Measurements from ENCODE around the gene RBM17.
"Not testable (repeated sequence)": the region's sequence is repeated elsewhere in the genome, so short reads cannot be mapped to it uniquely, and the experiment has no call there.

The RBM17 gene

GRCh38 chr10:6148908-6149307 lies 60.1 kb downstream of the RBM17 start:
- Mint-ChIP-seq H3K27ac (peak overlapping the region; percentile 4), H3K27me3 (no peaks in the 10 kb centered on the region), H3K9me3 (no peaks in the 10 kb centered on the region), H3K36me3 (ENCODE audit: low read depth) (peaks cover 13% of the 10 kb centered on the region), H3K4me3 (no peak overlapping the region), H3K4me1 (peaks cover 64% of the 10 kb centered on the region)
- ATAC-seq: no peak
- DNase-seq: no peak

DNA sequence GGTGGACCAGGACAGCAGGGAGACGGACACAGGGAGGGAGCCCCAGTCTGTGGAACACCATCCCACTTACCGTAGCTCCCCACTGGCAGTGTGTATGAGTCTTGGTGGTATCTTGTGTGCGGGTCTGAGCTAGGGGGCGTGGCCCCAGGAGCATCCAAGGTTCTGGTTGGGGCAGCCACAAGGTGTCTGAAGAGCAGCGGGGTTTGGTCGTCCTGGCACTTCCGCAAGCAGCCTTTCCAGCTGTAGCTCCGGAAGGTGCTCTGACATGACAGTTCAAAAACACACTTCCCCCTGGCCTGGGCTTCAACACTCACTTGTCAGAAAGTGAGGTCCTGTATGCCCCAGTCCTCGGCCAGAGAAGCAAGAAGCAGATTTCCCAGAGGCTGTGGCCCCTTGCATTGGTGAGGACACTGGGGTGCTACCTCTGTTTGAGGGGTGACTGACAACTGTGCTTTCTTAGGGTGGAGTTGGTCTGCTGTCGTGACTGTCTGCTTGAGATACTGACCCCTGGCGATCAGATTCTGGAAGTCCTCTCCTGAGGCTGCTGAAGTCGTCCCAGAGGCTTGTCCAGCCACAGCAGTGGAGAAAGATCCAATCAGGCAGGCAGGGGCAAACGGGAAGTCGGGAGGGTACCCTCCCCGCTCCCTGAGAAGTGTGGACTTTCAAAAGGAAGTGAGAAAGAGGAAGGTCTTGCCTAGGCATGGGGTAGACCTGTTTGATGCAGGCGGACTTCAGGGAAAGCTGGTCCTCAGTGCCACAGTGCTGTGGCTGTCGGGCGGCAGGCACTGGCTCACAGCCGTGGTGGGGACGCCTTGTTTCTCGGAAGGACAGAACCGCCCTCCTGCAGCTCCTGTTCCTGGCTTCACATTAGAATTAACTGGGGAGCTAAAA lies 62.5 kb downstream of the RBM17 start:
- peaks cover 52% of the 10 kb centered on the region for H3K4me1 Mint-ChIP-seq
- no peaks in the 10 kb centered on the region for H3K27me3 Mint-ChIP-seq
- DNase-seq (peak; percentile 56), ATAC-seq (peak; percentile 71)
- H3K4me3 Mint-ChIP-seq: peak overlapping the region; percentile 16
- H3K9me3 Mint-ChIP-seq: no peaks in the 10 kb centered on the region
- H3K36me3 Mint-ChIP-seq (ENCODE audit: low read depth): peaks cover 15% of the 10 kb centered on the region
- H3K27ac Mint-ChIP-seq: peak overlapping the region; percentile 45

DNA sequence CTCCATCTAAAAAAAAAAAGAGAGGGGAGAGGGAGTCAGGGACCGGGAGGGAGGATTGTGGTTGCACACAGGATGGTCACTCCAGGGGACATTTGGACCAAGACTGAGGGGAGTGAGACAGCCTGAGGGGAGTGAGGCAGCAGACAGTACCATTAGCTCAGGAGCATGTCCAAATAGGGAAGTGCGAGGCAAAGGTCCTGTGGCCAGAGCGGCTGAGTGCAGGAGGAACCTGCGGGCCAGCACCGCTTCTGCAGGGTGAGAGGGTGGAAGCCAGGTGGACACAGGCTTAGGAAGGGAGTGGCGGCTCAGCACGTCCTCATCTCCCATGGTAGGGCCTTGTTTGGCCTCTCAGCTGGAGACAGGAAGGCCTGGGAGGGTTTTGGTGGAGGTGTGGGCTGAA lies 65.0 kb downstream of the RBM17 start:
- ATAC-seq (no peak), DNase-seq (no peak)
- H3K4me1 Mint-ChIP-seq: peaks cover 31% of the 10 kb centered on the region
- H3K9me3 Mint-ChIP-seq: no peaks in the 10 kb centered on the region
- no peak overlapping the region for H3K4me3 Mint-ChIP-seq
- H3K27me3 Mint-ChIP-seq: no peaks in the 10 kb centered on the region
- peaks cover 11% of the 10 kb centered on the region for H3K36me3 Mint-ChIP-seq (ENCODE audit: low read depth)
- no peak overlapping the region for H3K27ac Mint-ChIP-seq

DNA sequence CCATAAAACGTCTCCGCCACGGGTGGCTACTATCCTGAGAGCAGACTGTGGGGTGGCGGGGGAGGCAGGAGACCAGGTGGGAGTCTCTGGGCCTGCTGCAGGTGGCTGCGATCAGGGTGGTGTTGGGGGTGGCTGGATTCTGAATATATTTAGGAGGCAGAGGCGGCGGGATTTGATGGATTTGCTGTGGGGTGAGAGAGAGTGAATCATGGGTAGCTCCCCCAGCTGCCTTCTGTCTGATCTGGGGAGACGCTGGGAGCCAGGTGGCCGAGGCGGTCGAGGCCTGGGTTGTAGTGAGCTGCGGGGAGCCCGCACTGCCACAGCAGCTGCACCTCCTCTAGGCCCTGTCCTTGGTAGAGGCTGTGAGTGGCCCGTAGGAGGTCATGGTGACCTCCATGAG lies 65.7 kb downstream of the RBM17 start:
- Mint-ChIP-seq H3K4me1 (peaks cover 26% of the 10 kb centered on the region), H3K27ac (no peak overlapping the region), H3K4me3 (no peak overlapping the region)

GRCh38 chr10:6158276-6158675 lies 69.4 kb downstream of the RBM17 start:
- H3K27ac Mint-ChIP-seq: no peak overlapping the region
- no peak for ATAC-seq
- DNase-seq: no peak
- no peaks in the 10 kb centered on the region for H3K27me3 Mint-ChIP-seq
- peaks cover 20% of the 10 kb centered on the region for H3K4me1 Mint-ChIP-seq
- peaks cover 3% of the 10 kb centered on the region for H3K36me3 Mint-ChIP-seq (ENCODE audit: low read depth)
- H3K9me3 Mint-ChIP-seq: no peaks in the 10 kb centered on the region
- H3K4me3 Mint-ChIP-seq: no peak overlapping the region

More for the DNA sequence above, 65.7 kb downstream of the RBM17 start:
- H3K27me3 Mint-ChIP-seq: no peaks in the 10 kb centered on the region
- ATAC-seq (no peak), DNase-seq (no peak)
- H3K36me3 Mint-ChIP-seq (ENCODE audit: low read depth): peaks cover 8% of the 10 kb centered on the region
- H3K9me3 Mint-ChIP-seq: no peaks in the 10 kb centered on the region

DNA sequence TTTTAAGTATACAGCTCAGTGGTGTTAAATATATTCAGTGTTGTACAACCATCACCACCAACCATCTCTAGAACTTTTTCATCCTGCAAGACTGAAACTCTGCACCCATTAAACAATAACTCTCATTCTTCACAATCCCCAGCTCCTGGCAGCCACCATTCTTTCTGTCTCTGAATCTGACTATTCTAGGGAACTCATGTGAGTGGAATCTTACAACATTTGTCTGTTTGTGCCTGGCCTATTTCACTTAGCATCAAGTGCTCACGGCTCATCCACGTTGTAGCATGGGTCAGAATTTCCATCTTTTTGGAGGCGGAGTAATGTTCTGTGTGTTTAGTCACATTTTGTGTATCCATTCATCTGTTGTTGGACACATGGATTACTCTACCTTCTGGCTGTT lies 73.1 kb downstream of the RBM17 start:
- Mint-ChIP-seq H3K4me1 (peaks cover 48% of the 10 kb centered on the region), H3K4me3 (no peak overlapping the region), H3K9me3 (no peaks in the 10 kb centered on the region), H3K27me3 (no peaks in the 10 kb centered on the region), H3K27ac (no peak overlapping the region), H3K36me3 (ENCODE audit: low read depth) (peaks cover 22% of the 10 kb centered on the region)
- DNase-seq (no peak), ATAC-seq (no peak)

GRCh38 chr10:6162589-6163356 lies 73.9 kb downstream of the RBM17 start:
- Mint-ChIP-seq H3K27ac (peak overlapping the region; percentile 73), H3K4me1 (peaks cover 52% of the 10 kb centered on the region), H3K36me3 (ENCODE audit: low read depth) (peaks cover 29% of the 10 kb centered on the region), H3K9me3 (no peaks in the 10 kb centered on the region), H3K4me3 (peak overlapping the region; percentile 16), H3K27me3 (no peaks in the 10 kb centered on the region)
- DNase-seq (no peak), ATAC-seq (no peak)

DNA sequence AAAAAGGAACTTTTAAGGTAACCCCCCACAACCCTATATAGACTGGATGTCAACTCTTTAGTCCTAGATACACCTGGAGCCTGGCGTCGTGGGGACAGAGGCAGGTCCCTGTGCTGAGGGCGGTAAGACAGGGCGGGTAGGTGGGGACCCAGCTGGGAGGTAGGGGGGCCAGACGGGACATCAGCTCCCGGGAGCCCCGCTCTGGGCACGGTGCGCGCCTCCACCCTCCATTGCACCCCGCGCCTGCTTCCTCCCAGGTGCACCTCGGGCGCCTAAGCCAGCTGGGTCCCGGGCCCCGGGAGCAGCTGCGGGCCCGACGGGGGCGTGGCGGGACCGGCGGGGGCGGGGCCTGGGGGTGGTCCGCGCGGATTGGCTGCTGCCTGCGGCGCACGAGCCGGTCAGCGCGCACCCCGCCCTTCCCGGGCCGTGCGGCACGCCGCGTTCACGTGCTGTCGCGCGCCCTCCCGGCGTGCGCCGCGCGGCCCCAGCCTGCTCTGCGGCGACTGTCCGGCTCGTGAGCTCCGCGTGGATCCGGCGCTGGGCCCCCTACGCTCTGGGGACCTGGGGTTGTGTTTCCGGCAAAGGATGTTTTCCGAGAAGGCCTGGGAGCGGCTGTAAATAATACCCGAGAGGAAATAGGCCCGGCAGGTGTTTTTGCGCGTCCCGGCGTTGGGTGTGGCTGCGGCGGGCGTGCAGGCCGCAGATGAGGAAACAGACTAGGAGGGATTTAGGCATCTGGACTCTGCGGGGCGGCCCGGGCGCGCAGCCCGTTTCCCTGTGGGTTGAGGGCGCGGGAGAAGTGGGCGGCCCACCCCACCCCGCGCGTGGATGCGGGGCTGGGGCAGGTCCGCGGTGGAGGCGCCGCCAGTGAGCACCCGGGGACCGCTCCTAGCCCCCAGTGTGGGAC lies 74.8 kb downstream of the RBM17 start:
- DNase-seq (peak; percentile 94), ATAC-seq (peak; percentile 98)
- Mint-ChIP-seq H3K36me3 (ENCODE audit: low read depth) (peaks cover 29% of the 10 kb centered on the region), H3K27me3 (no peaks in the 10 kb centered on the region), H3K27ac (peak overlapping the region; percentile 98), H3K4me1 (peaks cover 58% of the 10 kb centered on the region), H3K9me3 (no peaks in the 10 kb centered on the region), H3K4me3 (peak overlapping the region; percentile 98)

DNA sequence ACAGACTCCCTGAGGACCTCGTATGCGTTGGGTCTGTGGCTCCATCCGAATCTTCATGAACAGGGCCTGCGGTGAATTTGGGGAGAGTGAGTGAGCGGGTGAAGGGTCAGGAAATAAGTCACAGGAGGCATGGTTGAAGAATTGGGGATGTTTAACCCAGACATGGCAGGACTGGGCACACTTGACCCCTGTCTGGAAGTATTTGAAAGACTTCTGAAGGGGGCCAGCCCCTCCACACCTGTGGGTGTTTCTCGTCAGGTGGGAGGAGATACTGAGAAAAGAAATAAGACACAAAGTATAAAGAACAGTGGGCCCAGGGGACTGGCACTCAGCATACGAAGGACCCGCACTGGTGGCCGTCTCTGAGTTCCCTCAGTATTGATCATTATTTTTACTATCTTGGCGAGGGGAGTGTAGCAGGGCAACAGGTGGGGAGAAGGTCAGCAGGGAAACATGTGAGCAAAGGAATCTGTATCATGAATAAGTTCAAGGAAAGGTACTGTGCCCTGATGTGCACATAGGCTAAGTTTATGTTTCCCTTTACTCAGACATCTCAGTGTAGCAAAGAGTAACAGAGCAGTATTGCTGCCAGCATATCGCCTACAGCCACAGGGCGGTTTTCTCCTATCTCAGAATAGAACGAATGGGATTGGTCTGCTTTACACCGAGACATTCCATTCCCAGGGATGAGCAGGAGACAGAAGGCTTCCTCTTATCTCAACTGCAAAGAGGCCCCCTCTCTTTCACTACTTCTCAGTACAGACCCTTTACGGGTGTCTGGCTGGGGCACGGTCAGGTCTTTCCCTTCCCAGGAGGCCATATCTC lies 75.6 kb downstream of the RBM17 start:
- ATAC-seq: peak; percentile 11
- no peak for DNase-seq

DNA sequence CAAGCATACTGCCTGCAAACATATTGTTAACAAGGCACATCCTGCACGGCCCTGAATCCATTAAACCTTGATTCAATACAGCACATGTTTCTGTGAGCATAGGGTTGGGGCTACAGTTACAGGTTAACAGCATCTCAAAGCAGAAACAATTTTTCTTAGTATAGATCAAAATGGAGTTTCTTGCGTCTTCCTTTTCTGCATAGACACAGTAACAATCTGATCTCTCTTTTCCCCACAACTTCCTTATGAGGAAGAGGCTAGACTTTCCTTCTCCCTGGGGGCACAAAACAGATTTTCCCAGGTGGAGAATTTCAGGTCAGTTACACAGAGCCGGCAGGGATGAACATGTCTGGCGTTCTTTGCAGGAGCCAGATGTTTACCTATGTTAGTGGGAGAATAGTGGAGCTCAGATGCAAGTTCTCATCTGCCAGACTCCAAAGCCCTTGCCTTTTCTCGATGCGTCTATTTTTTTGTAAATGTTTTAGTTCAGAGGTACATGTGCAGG lies 76.4 kb downstream of the RBM17 start:
- H3K36me3 Mint-ChIP-seq (ENCODE audit: low read depth): peaks cover 29% of the 10 kb centered on the region
- ATAC-seq (no peak), DNase-seq (no peak)
- H3K4me1 Mint-ChIP-seq: peaks cover 70% of the 10 kb centered on the region
- no peaks in the 10 kb centered on the region for H3K9me3 Mint-ChIP-seq
- H3K27ac Mint-ChIP-seq: peak overlapping the region; percentile 98
- peak overlapping the region; percentile 98 for H3K4me3 Mint-ChIP-seq
- no peaks in the 10 kb centered on the region for H3K27me3 Mint-ChIP-seq

More for the DNA sequence above, 75.6 kb downstream of the RBM17 start:
- peaks cover 66% of the 10 kb centered on the region for H3K4me1 Mint-ChIP-seq
- H3K9me3 Mint-ChIP-seq: no peaks in the 10 kb centered on the region
- peaks cover 29% of the 10 kb centered on the region for H3K36me3 Mint-ChIP-seq (ENCODE audit: low read depth)
- H3K27ac Mint-ChIP-seq: peak overlapping the region; percentile 98
- H3K4me3 Mint-ChIP-seq: peak overlapping the region; percentile 98
- no peaks in the 10 kb centered on the region for H3K27me3 Mint-ChIP-seq

DNA sequence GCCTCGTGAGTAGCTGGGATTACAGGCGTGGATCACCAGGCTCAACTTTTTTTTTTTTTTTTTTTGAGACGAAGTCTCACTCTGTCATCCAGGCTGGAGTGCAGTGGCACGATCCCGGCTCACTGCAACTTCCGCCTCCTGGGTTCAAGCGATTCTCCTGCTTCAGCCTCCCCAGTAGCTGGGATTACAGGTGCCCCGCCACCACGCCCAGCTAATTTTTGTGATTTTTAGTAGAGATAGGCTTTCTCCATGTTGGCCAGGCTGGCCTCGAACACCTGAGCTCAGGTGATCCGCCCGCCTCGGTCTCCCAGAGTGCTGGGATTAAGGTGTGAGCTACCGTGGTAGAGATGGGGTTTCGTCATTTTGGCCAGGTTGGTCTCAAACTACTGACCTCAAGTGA lies 77.1 kb downstream of the RBM17 start:
- H3K27me3 Mint-ChIP-seq, H3K9me3 Mint-ChIP-seq, ATAC-seq, DNase-seq: not testable (repeated sequence)
- Mint-ChIP-seq H3K36me3 (ENCODE audit: low read depth) (peaks cover 30% of the 10 kb centered on the region), H3K4me3 (peak overlapping the region; percentile 98), H3K4me1 (peaks cover 75% of the 10 kb centered on the region), H3K27ac (peak overlapping the region; percentile 98)
